Left ventricle myocardium inferior (tissue), 1 donor: ENCODE results near the gene PIGR. TPM values are rescaled to one million over a fixed set of nuclear protein-coding genes. Genes with fewer than 3 reads are reported as not detected.
"Not testable (repeated sequence)": the region's sequence is repeated elsewhere in the genome, so short reads cannot be mapped to it uniquely, and the experiment has no call there.

Experiments
- DNase-seq: peaks from one replicate; pipeline ENCODE4 v3.0.0-alpha.2; 2020
- H3K27ac ChIP-seq: fragments of 200-600 bp; replicated peaks from 2 replicates; pipeline ENCODE4 v1.8.0; 2021
- H3K27me3 ChIP-seq: fragments of 200-600 bp; 2 replicates; pipeline ENCODE4 v1.8.0; 2021; ENCODE audit warnings: low read depth
- H3K36me3 ChIP-seq: fragments of 200-600 bp; 2 replicates; pipeline ENCODE4 v1.8.0; 2021
- H3K4me1 ChIP-seq: fragments of 200-600 bp; 2 replicates; pipeline ENCODE4 v1.8.0; 2021
- H3K4me3 ChIP-seq: fragments of 200-600 bp; 2 replicates; pipeline ENCODE4 v1.8.0; 2021; ENCODE audit warnings: mild to moderate bottlenecking, moderate library complexity
- H3K9me3 ChIP-seq: fragments of 200-600 bp; replicated peaks from 2 replicates; pipeline ENCODE4 v1.8.0; 2021
- intact Hi-C: fragments of 100-400 bp; cut with micrococcal nuclease; formaldehyde crosslinking; loops from one replicate; pipeline ENCODE4 v1.11.0; 2022
- total RNA-seq: library from RNA; stranded (reverse); fragmentation: NEBNext Ultra II Directional; extraction: Animal tissue kit (Norgen Biotek cat#: 25700); gene quantifications from one replicate; pipeline ENCODE4 v1.2.1, GENCODE V29; 2021
- TF ChIP-seq, protein P1 (sequence below): fragments of 200-600 bp; IDR thresholded peaks from 2 replicates; pipeline ENCODE4 v1.8.0; 2021; ENCODE audit warnings: antibody characterized with exemption, mild to moderate bottlenecking, borderline replicate concordance
- donor health status: DM: no; HTN: yes; CAD: no; lungs with severe emphysema.

PIGR gene
- total RNA-seq, 1 donor from 2014 or later: 0.91 TPM

DNA sequence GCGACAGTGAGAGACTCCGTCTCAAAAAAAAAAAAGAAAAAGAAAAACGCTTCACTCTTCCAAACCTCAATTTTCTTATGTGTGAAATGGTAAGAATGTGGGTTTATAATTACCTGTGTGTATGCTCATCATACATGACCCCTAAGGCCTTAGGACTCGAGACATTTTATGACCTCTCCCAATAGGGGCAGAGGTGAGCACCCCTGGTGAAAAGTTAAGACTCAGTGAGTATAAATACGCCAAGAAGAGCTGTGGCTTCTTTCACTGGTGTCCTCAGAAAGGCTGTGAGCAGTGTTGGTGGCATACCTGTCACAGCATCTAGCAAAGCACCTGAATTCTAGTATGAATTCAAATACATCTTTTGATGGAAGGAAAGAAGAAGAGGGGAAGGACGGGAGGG, 16.7 kb downstream of the PIGR start:
- Histone ChIP-seq H3K36me3 (no peaks in the 10 kb centered on the region), H3K4me1 (peaks cover 5% of the 10 kb centered on the region), H3K27me3 (no peaks in the 10 kb centered on the region), H3K4me3 (no peak overlapping the region), H3K27ac (no peak overlapping the region), H3K9me3 (no peaks in the 10 kb centered on the region)
- TF ChIP-seq, protein P1, sequence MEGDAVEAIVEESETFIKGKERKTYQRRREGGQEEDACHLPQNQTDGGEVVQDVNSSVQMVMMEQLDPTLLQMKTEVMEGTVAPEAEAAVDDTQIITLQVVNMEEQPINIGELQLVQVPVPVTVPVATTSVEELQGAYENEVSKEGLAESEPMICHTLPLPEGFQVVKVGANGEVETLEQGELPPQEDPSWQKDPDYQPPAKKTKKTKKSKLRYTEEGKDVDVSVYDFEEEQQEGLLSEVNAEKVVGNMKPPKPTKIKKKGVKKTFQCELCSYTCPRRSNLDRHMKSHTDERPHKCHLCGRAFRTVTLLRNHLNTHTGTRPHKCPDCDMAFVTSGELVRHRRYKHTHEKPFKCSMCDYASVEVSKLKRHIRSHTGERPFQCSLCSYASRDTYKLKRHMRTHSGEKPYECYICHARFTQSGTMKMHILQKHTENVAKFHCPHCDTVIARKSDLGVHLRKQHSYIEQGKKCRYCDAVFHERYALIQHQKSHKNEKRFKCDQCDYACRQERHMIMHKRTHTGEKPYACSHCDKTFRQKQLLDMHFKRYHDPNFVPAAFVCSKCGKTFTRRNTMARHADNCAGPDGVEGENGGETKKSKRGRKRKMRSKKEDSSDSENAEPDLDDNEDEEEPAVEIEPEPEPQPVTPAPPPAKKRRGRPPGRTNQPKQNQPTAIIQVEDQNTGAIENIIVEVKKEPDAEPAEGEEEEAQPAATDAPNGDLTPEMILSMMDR: no peak
- no peak for DNase-seq
- intact Hi-C loops: no loop called here

- H3K36me3 ChIP-seq: no peaks in the 10 kb centered on the region
- no peak overlapping the region for H3K4me3 ChIP-seq
- no peaks in the 10 kb centered on the region for H3K9me3 ChIP-seq
- DNase-seq: no peak
- TF ChIP-seq, protein P1: no peak
- intact Hi-C loops: no loop called here
- H3K27me3 ChIP-seq: no peaks in the 10 kb centered on the region
- H3K27ac ChIP-seq: no peak overlapping the region
- H3K4me1 ChIP-seq: peaks cover 5% of the 10 kb centered on the region
Measured at GRCh38 chr1:206926286-206926685, 20.0 kb downstream of the PIGR start.

DNA sequence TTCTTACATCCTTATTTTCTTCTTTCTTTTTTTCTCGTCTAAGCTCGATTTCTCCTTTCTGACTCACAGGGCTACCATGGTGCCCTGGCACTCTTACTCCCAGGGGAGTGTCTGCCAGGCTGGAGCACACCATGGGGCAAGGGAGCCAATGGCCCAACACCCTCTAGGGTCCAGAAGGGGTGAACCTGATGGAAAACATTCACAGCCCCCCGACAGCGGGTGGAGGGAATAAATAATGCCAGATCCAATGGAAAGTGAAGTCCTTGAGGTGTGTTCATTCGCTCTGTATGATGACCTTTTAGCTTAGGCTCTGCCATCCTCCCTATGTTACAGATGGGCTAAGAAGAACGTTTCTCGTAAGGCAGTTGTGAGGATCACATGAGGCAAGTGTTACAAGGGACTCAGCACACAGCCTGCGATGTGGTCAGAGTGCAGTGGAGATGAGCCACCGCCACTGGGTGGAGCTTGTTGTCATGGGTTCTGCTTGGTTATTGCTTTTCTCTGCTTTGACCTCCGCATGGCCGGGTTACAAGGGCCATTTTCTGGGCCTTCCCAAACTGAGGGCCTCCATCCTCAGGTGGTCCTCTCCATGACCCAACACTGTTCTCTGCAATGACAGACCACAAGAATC, 21.0 kb downstream of the PIGR start:
- Histone ChIP-seq H3K4me1 (peaks cover 5% of the 10 kb centered on the region), H3K9me3 (no peaks in the 10 kb centered on the region), H3K27me3 (no peaks in the 10 kb centered on the region), H3K4me3 (no peak overlapping the region), H3K36me3 (no peaks in the 10 kb centered on the region), H3K27ac (no peak overlapping the region)
- no peak for DNase-seq
- TF ChIP-seq, protein P1: peak; percentile 20
- intact Hi-C loops: no loop called here

GRCh38 chr1:206924592-206925105, 21.6 kb downstream of the PIGR start:
- Histone ChIP-seq H3K27ac (no peak overlapping the region), H3K4me1 (peaks cover 5% of the 10 kb centered on the region), H3K36me3 (no peaks in the 10 kb centered on the region), H3K9me3 (no peaks in the 10 kb centered on the region), H3K27me3 (no peaks in the 10 kb centered on the region), H3K4me3 (no peak overlapping the region)
- intact Hi-C loops: no loop called here
- TF ChIP-seq, protein P1: no peak
- no peak for DNase-seq

- H3K27ac ChIP-seq, DNase-seq, H3K27me3 ChIP-seq, H3K4me1 ChIP-seq, intact Hi-C loops, H3K9me3 ChIP-seq, H3K4me3 ChIP-seq, H3K36me3 ChIP-seq: not testable (repeated sequence)
Measured at GRCh38 chr1:206923961-206924557, 22.2 kb downstream of the PIGR start.
